Ishikawa (cell line): ENCODE results near the gene MGAT3.

Experiments
- CEBPB ChIP-seq: IDR thresholded peaks from 2 replicates; pipeline ENCODE4 v1.6.1; 2012
- EGR1 ChIP-seq: IDR thresholded peaks from 2 replicates; pipeline ENCODE4 v1.6.1; 2012
- EP300 ChIP-seq: IDR thresholded peaks from 2 replicates; pipeline ENCODE4 v1.6.1; 2012; ENCODE audit warnings: borderline replicate concordance
- MAX ChIP-seq: IDR thresholded peaks from 2 replicates; pipeline ENCODE4 v1.6.1; 2012
- RAD21 ChIP-seq: IDR thresholded peaks from 2 replicates; pipeline ENCODE4 v1.6.1; 2012; ENCODE audit warnings: low read depth
- TAF1 ChIP-seq: IDR thresholded peaks from 2 replicates; pipeline ENCODE4 v1.6.1; 2012; ENCODE audit warnings: low read depth, mild to moderate bottlenecking
- TCF12 ChIP-seq: IDR thresholded peaks from 2 replicates; pipeline ENCODE4 v1.6.1; 2012; ENCODE audit warnings: low read depth
- YY1 ChIP-seq: IDR thresholded peaks from 2 replicates; pipeline ENCODE4 v1.6.1; 2012; ENCODE audit warnings: low read depth
- ZBTB7A ChIP-seq: IDR thresholded peaks from 2 replicates; pipeline ENCODE4 v1.6.1; 2012; ENCODE audit warnings: low read depth
- TF ChIP-seq, protein P1 (sequence below): IDR thresholded peaks from 2 replicates; pipeline ENCODE4 v1.6.1; 2012; ENCODE audit warnings: low read depth, mild to moderate bottlenecking

GRCh38 chr22:39475337-39475736 is 18.5 kb downstream of the MGAT3 start:
- TF ChIP-seq EP300 (no peak), ZBTB7A (no peak), MAX (no peak), YY1 (no peak), TAF1 (no peak), EGR1 (no peak), TCF12 (no peak), RAD21 (no peak), CEBPB (no peak)
- TF ChIP-seq, protein P1, sequence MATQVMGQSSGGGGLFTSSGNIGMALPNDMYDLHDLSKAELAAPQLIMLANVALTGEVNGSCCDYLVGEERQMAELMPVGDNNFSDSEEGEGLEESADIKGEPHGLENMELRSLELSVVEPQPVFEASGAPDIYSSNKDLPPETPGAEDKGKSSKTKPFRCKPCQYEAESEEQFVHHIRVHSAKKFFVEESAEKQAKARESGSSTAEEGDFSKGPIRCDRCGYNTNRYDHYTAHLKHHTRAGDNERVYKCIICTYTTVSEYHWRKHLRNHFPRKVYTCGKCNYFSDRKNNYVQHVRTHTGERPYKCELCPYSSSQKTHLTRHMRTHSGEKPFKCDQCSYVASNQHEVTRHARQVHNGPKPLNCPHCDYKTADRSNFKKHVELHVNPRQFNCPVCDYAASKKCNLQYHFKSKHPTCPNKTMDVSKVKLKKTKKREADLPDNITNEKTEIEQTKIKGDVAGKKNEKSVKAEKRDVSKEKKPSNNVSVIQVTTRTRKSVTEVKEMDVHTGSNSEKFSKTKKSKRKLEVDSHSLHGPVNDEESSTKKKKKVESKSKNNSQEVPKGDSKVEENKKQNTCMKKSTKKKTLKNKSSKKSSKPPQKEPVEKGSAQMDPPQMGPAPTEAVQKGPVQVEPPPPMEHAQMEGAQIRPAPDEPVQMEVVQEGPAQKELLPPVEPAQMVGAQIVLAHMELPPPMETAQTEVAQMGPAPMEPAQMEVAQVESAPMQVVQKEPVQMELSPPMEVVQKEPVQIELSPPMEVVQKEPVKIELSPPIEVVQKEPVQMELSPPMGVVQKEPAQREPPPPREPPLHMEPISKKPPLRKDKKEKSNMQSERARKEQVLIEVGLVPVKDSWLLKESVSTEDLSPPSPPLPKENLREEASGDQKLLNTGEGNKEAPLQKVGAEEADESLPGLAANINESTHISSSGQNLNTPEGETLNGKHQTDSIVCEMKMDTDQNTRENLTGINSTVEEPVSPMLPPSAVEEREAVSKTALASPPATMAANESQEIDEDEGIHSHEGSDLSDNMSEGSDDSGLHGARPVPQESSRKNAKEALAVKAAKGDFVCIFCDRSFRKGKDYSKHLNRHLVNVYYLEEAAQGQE: no peak
